ENCODE results near the gene TRIM71.

GRCh38 chr3:32780735-32781210 is 37.0 kb upstream of the TRIM71 start:
- peak in 1 of 2 donors; percentile 31 for TF ChIP-seq CTCF (conservative IDR thresholded peaks at IDR 0.05 in 1 of 2, IDR thresholded peaks at IDR 0.05 in 1 of 2; ENCODE audit: extremely low read depth in 1 of 2, insufficient read depth in 1 of 2, low read depth in 1 of 2, low read length in 2 of 2)
- TF ChIP-seq EZH2 (IDR thresholded peaks at IDR 0.05; ENCODE audit: borderline replicate concordance, low read length): no peak
